Hepatocyte (in vitro differentiated cells): Measurements from ENCODE around the gene STPG3. TPM values are rescaled to one million over a fixed set of nuclear protein-coding genes. Genes with fewer than 3 reads are reported as not detected.

Experiments
- DNase-seq: peaks from one replicate; pipeline ENCODE4 v3.0.0-alpha.2; 2016; ENCODE audit warnings: low spot score
- H2AFZ ChIP-seq: fragments of 200-600 bp; sonication (generic); 2 replicates; pipeline ENCODE4 v1.6.0; 2016; ENCODE audit warnings: antibody characterized with exemption, mild to moderate bottlenecking
- H3K27ac ChIP-seq: fragments of 200-600 bp; sonication (generic); 2 replicates; pipeline ENCODE4 v1.5.1; 2016; ENCODE audit warnings: mild to moderate bottlenecking
- H3K27me3 ChIP-seq: fragments of 200-600 bp; sonication (generic); 2 replicates; pipeline ENCODE4 v1.6.1; 2016
- H3K36me3 ChIP-seq: fragments of 200-600 bp; sonication (generic); replicated peaks from 2 replicates; pipeline ENCODE4 v1.5.1; 2016; ENCODE audit warnings: low read depth; ENCODE audit not compliant: insufficient read depth
- H3K4me1 ChIP-seq: fragments of 200-600 bp; sonication (generic); 2 replicates; pipeline ENCODE4 v1.5.1; 2016; ENCODE audit warnings: mild to moderate bottlenecking, moderate library complexity; ENCODE audit not compliant: insufficient read depth
- H3K4me2 ChIP-seq: fragments of 200-600 bp; sonication (generic); 2 replicates; pipeline ENCODE4 v1.6.0; 2016
- H3K4me3 ChIP-seq: fragments of 200-600 bp; sonication (generic); 2 replicates; pipeline ENCODE4 v1.5.1; 2016; ENCODE audit warnings: mild to moderate bottlenecking
- H3K79me2 ChIP-seq: fragments of 200-600 bp; sonication (generic); 2 replicates; pipeline ENCODE4 v1.6.0; 2017; ENCODE audit warnings: mild to moderate bottlenecking
- H3K9me2 ChIP-seq: fragments of 200-600 bp; sonication (generic); replicated peaks from 2 replicates; pipeline ENCODE4 v1.6.0; 2017; ENCODE audit warnings: mild to moderate bottlenecking; ENCODE audit not compliant: insufficient read depth
- H3K9me3 ChIP-seq: fragments of 200-600 bp; sonication (generic); 2 replicates; pipeline ENCODE4 v1.5.1; 2016; ENCODE audit warnings: low read depth, mild to moderate bottlenecking
- H4K20me1 ChIP-seq: fragments of 200-600 bp; sonication (generic); 2 replicates; pipeline ENCODE4 v1.6.0; 2016; ENCODE audit warnings: mild to moderate bottlenecking; ENCODE audit not compliant: insufficient read depth, poor library complexity, severe bottlenecking
- CTCF ChIP-seq: fragments of 200-600 bp; sonication (generic); IDR thresholded peaks from 2 replicates; pipeline ENCODE4 v1.5.1; 2016; ENCODE audit warnings: antibody characterized with exemption, mild to moderate bottlenecking; ENCODE audit not compliant: poor library complexity
- EZH2 ChIP-seq: fragments of 200-600 bp; sonication (generic); IDR thresholded peaks from 2 replicates; pipeline ENCODE4 v1.6.1; 2016; ENCODE audit warnings: antibody characterized with exemption, mild to moderate bottlenecking, borderline replicate concordance
- EZH2phosphoT487 ChIP-seq: fragments of 200-600 bp; sonication (generic); IDR thresholded peaks from one replicate; pipeline ENCODE4 v1.6.1; 2018; ENCODE audit warnings: antibody characterized with exemption, mild to moderate bottlenecking, low read depth, moderate library complexity; ENCODE audit not compliant: unreplicated experiment, severe bottlenecking
- WGBS: methylation state at CpG from one replicate; pipeline ENCODE4 v1.1.6; 2016; ENCODE audit warnings: low lambda C conversion rate; ENCODE audit errors: missing lambda C conversion rate; 5-methylcytosine and 5-hydroxymethylcytosine counted together
- polyA plus RNA-seq: library from polyadenylated mRNA; unstranded; fragments of >200 nt; fragmentation: Nextera tagmentation; extraction: Ambion mirVana; gene quantifications from 2 replicates; pipeline ENCODE4 v1.2.1, GENCODE V29; 2016
- total RNA-seq: library from RNA; depleted of rRNA; stranded (reverse); fragments of >200 nt; gene quantifications from 2 replicates; pipeline ENCODE4 v1.2.3, GENCODE V29; 2014

Gene STPG3
- total and polyA plus RNA-seq, 2 experiments from 2014 or later, result 1.5 TPM; not detected in 1

- Histone ChIP-seq H3K36me3 (no peaks in the 10 kb centered on the region), H3K79me2 (peaks cover 9% of the 10 kb centered on the region), H3K27me3 (no peaks in the 10 kb centered on the region), H3K9me3 (no peaks in the 10 kb centered on the region), H3K4me3 (peak overlapping the region; percentile 68), H4K20me1 (peaks cover 3% of the 10 kb centered on the region), H3K27ac (no peak overlapping the region), H3K4me1 (peaks cover 55% of the 10 kb centered on the region), H3K9me2 (no peaks in the 10 kb centered on the region), H2AFZ (no peak overlapping the region), H3K4me2 (peak overlapping the region; percentile 90)
- TF ChIP-seq EZH2phosphoT487 (no peak), EZH2 (no peak), CTCF (no peak)
- DNase-seq, result no peak
- WGBS, result 22% methylated on average over 16 of the region's 16 CpGs
Measured at GRCh38 chr9:137299938-137300337, 48.9 kb downstream of the STPG3 start.

- H3K9me2 ChIP-seq, result no peaks in the 10 kb centered on the region
- TF ChIP-seq EZH2 (no peak), CTCF (no peak), EZH2phosphoT487 (no peak)
- H3K36me3 ChIP-seq, result no peaks in the 10 kb centered on the region
- peak overlapping the region; percentile 68 for H3K4me3 ChIP-seq
- H3K4me2 ChIP-seq, result peak overlapping the region; percentile 90
- H2AFZ ChIP-seq, result peak overlapping the region; percentile 57
- H4K20me1 ChIP-seq, result peaks cover 3% of the 10 kb centered on the region
- H3K79me2 ChIP-seq, result peaks cover 9% of the 10 kb centered on the region
- peak; percentile 47 for DNase-seq
- H3K27me3 ChIP-seq, result no peaks in the 10 kb centered on the region
- WGBS, result 2% methylated on average over 21 of the region's 25 CpGs
- peak overlapping the region; percentile 15 for H3K27ac ChIP-seq
- H3K9me3 ChIP-seq, result no peaks in the 10 kb centered on the region
- H3K4me1 ChIP-seq, result peaks cover 52% of the 10 kb centered on the region
Measured at GRCh38 chr9:137300567-137301080, 49.5 kb downstream of the STPG3 start.

DNA sequence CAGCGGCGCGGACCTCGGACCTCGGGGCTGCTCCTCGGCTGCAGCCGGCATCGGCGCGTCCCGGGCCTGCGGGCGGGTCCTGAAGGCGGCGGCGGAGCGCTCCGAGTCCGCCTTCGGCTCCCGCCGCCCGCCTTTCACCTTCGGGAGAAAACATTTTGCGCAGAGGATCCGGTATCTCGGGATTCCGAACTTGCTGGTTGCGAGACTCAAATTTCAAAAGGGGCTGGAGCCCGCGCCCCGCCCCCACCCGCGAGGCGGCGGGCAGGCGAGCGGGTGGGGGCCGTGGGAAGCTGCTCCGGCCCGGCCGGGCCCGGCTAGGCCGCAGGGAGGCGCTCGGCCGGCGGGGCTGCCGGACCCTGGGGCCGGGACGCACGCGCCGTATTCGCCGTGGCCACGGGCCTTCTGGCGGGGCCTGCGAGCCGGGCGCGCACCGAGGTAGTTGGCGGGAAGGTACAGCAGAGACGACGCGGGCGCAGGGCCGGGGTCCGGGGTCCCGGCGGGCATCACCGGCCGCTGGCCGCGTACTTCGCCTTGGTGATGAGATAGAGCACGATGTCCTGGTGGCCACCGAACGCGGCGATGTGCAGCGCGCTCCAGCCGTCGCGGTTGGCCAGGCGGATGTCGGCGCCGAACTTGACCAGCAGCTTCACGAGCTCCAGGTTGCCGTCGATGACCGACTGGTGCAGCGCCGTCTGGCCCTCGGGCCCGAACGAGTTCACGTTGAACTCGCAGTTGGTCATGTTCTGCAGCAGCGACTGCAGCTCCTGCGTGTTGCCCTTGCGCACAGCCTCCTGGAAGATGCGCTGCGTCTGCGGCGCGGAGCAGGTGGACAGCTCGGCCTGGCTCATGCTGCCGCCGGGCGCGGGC, 50.2 kb downstream of the STPG3 start:
- Histone ChIP-seq H4K20me1 (peaks cover 3% of the 10 kb centered on the region), H3K4me1 (peaks cover 49% of the 10 kb centered on the region), H3K27me3 (no peaks in the 10 kb centered on the region), H3K79me2 (peaks cover 9% of the 10 kb centered on the region), H3K27ac (peak overlapping the region; percentile 20), H3K9me2 (no peaks in the 10 kb centered on the region), H3K9me3 (no peaks in the 10 kb centered on the region), H3K36me3 (no peaks in the 10 kb centered on the region), H3K4me2 (peak overlapping the region; percentile 90), H2AFZ (peak overlapping the region; percentile 57), H3K4me3 (peak overlapping the region; percentile 68)
- 1% methylated on average over 69 of the region's 115 CpGs for WGBS
- peak; percentile 83 for DNase-seq
- peak; percentile 21 for TF ChIP-seq CTCF
- no peak for TF ChIP-seq EZH2phosphoT487
